DOHH2 (cell line): ENCODE results near the gene REXO1.

Source experiments
- H3F3A ChIP-seq: fragments of 200-600 bp; sonication (generic), shearing (Covaris generic); 2 replicates; pipeline ENCODE4 v1.6.0; 2016; ENCODE audit warnings: antibody characterized with exemption, mild to moderate bottlenecking; ENCODE audit not compliant: control insufficient read depth, insufficient read depth
- H3K27ac ChIP-seq: fragments of 200-600 bp; sonication (generic); 2 replicates; pipeline ENCODE4 v1.5.1; 2014; ENCODE audit warnings: low read depth, mild to moderate bottlenecking, low read length, moderate library complexity
- H3K27me3 ChIP-seq: fragments of 200-600 bp; sonication (generic); 2 replicates; pipeline ENCODE4 v1.6.1; 2014; ENCODE audit warnings: mild to moderate bottlenecking, low read length, mixed read lengths; ENCODE audit not compliant: control insufficient read depth
- H3K36me3 ChIP-seq: fragments of 200-600 bp; sonication (generic); 2 replicates; pipeline ENCODE4 v1.6.1; 2014; ENCODE audit warnings: mild to moderate bottlenecking, low read length, moderate library complexity, mixed read lengths; ENCODE audit not compliant: control insufficient read depth
- H3K4me1 ChIP-seq: fragments of 200-600 bp; sonication (generic); 2 replicates; pipeline ENCODE4 v1.6.1; 2014; ENCODE audit warnings: mild to moderate bottlenecking, low read length, mixed read lengths; ENCODE audit not compliant: control insufficient read depth
- H3K4me2 ChIP-seq: fragments of 200-600 bp; sonication (generic); 2 replicates; pipeline ENCODE4 v1.6.0; 2014; ENCODE audit warnings: mild to moderate bottlenecking, low read length, moderate library complexity
- H3K4me3 ChIP-seq: fragments of 200-600 bp; sonication (generic); 2 replicates; pipeline ENCODE4 v1.5.1; 2014; ENCODE audit warnings: mild to moderate bottlenecking, low read length, mixed read lengths
- H3K79me2 ChIP-seq: fragments of 200-600 bp; sonication (generic); 2 replicates; pipeline ENCODE4 v1.6.1; 2014; ENCODE audit warnings: mild to moderate bottlenecking, low read length, mixed read lengths; ENCODE audit not compliant: control insufficient read depth
- H3K9me2 ChIP-seq: fragments of 200-600 bp; sonication (generic); replicated peaks from 2 replicates; pipeline ENCODE4 v1.6.1; 2014; ENCODE audit warnings: mild to moderate bottlenecking, low read length, mixed read lengths; ENCODE audit not compliant: control insufficient read depth
- H3K9me3 ChIP-seq: fragments of 200-600 bp; sonication (generic); 2 replicates; pipeline ENCODE4 v1.6.1; 2014; ENCODE audit warnings: antibody characterized with exemption, low read length, mixed read lengths; ENCODE audit not compliant: control insufficient read depth, insufficient read depth
- H4K20me1 ChIP-seq: fragments of 200-600 bp; sonication (generic); 2 replicates; pipeline ENCODE4 v1.6.0; 2014; ENCODE audit warnings: low read depth, mild to moderate bottlenecking, antibody characterized with exemption, low read length, moderate library complexity; ENCODE audit not compliant: control insufficient read depth, insufficient read depth
- EZH2phosphoT487 ChIP-seq: fragments of 200-600 bp; sonication (generic); IDR thresholded peaks from 2 replicates; pipeline ENCODE4 v1.6.1; 2017; ENCODE audit warnings: borderline replicate concordance, mild to moderate bottlenecking, antibody characterized with exemption, low read length, moderate library complexity, mixed read lengths
- TF ChIP-seq, protein P1 (sequence below): fragments of 200-600 bp; sonication (generic); IDR thresholded peaks from one replicate; pipeline ENCODE4 v1.5.1; 2014; ENCODE audit warnings: antibody characterized with exemption, mild to moderate bottlenecking, low read depth, low read length; ENCODE audit not compliant: poor library complexity, severe bottlenecking

Gene REXO1

GRCh38 chr19:1783874-1784273 lies 64.4 kb downstream of the REXO1 start:
- Histone ChIP-seq H3K9me3 (peaks cover 20% of the 10 kb centered on the region), H3K4me1 (no peaks in the 10 kb centered on the region), H3K27me3 (0 out of 2 replicates have a peak, but pooled peaks cover 3% of the 10 kb centered on the region), H3K4me3 (no peak overlapping the region), H3F3A (no peaks in the 10 kb centered on the region), H3K9me2 (no peaks in the 10 kb centered on the region), H3K79me2 (no peaks in the 10 kb centered on the region), H4K20me1 (no peaks in the 10 kb centered on the region), H3K4me2 (no peak overlapping the region), H3K27ac (no peak overlapping the region), H3K36me3 (no peaks in the 10 kb centered on the region)
- TF ChIP-seq, protein P1, sequence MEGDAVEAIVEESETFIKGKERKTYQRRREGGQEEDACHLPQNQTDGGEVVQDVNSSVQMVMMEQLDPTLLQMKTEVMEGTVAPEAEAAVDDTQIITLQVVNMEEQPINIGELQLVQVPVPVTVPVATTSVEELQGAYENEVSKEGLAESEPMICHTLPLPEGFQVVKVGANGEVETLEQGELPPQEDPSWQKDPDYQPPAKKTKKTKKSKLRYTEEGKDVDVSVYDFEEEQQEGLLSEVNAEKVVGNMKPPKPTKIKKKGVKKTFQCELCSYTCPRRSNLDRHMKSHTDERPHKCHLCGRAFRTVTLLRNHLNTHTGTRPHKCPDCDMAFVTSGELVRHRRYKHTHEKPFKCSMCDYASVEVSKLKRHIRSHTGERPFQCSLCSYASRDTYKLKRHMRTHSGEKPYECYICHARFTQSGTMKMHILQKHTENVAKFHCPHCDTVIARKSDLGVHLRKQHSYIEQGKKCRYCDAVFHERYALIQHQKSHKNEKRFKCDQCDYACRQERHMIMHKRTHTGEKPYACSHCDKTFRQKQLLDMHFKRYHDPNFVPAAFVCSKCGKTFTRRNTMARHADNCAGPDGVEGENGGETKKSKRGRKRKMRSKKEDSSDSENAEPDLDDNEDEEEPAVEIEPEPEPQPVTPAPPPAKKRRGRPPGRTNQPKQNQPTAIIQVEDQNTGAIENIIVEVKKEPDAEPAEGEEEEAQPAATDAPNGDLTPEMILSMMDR: no peak
- TF ChIP-seq EZH2phosphoT487: no peak

DNA sequence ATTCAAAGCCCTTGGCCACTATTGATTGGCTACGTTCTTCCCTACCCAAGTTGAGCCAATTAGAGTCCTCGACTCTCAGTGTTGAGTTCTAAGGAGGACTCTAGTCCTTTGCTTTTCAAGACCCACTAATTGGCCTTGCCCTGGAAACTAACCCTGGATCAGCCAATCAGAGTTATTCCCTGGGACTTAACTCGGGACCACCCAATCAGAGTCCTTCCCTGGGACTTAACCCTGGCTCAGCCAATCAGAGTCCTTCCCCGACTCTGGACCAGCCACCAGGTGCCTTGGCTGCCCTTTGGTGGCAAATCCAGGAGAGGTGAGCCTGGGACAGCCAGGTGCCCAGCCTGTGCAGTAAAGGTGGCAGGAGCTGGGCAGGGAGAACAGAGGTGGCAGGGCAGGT lies 64.9 kb downstream of the REXO1 start:
- no peak for TF ChIP-seq EZH2phosphoT487
- TF ChIP-seq, protein P1: no peak
- no peak overlapping the region for H3K27ac ChIP-seq
- no peaks in the 10 kb centered on the region for H3K79me2 ChIP-seq
- H3K4me1 ChIP-seq: no peaks in the 10 kb centered on the region
- H3K9me3 ChIP-seq: peaks cover 20% of the 10 kb centered on the region
- H3F3A ChIP-seq: no peaks in the 10 kb centered on the region
- H4K20me1 ChIP-seq: no peaks in the 10 kb centered on the region
- no peaks in the 10 kb centered on the region for H3K9me2 ChIP-seq
- H3K36me3 ChIP-seq: no peaks in the 10 kb centered on the region
- no peak overlapping the region for H3K4me2 ChIP-seq
- H3K27me3 ChIP-seq: 0 out of 2 replicates have a peak, but pooled peaks cover 3% of the 10 kb centered on the region
- H3K4me3 ChIP-seq: no peak overlapping the region

GRCh38 chr19:1782521-1782920 lies 65.8 kb downstream of the REXO1 start:
- Histone ChIP-seq H4K20me1 (no peaks in the 10 kb centered on the region), H3K36me3 (no peaks in the 10 kb centered on the region), H3K4me2 (no peak overlapping the region), H3F3A (no peaks in the 10 kb centered on the region), H3K79me2 (no peaks in the 10 kb centered on the region), H3K27ac (no peak overlapping the region), H3K9me3 (peaks cover 20% of the 10 kb centered on the region), H3K27me3 (0 out of 2 replicates have a peak, but pooled peaks cover 3% of the 10 kb centered on the region), H3K4me3 (no peak overlapping the region), H3K4me1 (no peaks in the 10 kb centered on the region), H3K9me2 (no peaks in the 10 kb centered on the region)
- TF ChIP-seq EZH2phosphoT487: no peak
- TF ChIP-seq, protein P1: no peak
